GM18499 (cell line): ENCODE data around the gene PTPRO.

Experiments used
- ATAC-seq: cut with Tn5 transposase; IDR thresholded peaks from one replicate; pipeline ENCODE4 v1.9.1; 2021; ENCODE audit warnings: moderate number of reproducible peaks; ENCODE audit not compliant: insufficient read depth, unreplicated experiment

Gene PTPRO

GRCh38 chr12:15515010-15515409, 192.7 kb downstream of the PTPRO start:
- no peak for ATAC-seq

GRCh38 chr12:15520083-15520482, 197.8 kb downstream of the PTPRO start:
- ATAC-seq, result no peak

GRCh38 chr12:15520844-15521243, 198.5 kb downstream of the PTPRO start:
- ATAC-seq, result no peak

GRCh38 chr12:15522574-15523187, 200.4 kb downstream of the PTPRO start:
- no peak for ATAC-seq

- no peak for ATAC-seq
Observed at GRCh38 chr12:15525441-15525840, 203.1 kb downstream of the PTPRO start.

GRCh38 chr12:15526033-15526432, 203.7 kb downstream of the PTPRO start:
- peak; percentile 99 for ATAC-seq

GRCh38 chr12:15527201-15528080, 205.1 kb downstream of the PTPRO start:
- no peak for ATAC-seq

DNA sequence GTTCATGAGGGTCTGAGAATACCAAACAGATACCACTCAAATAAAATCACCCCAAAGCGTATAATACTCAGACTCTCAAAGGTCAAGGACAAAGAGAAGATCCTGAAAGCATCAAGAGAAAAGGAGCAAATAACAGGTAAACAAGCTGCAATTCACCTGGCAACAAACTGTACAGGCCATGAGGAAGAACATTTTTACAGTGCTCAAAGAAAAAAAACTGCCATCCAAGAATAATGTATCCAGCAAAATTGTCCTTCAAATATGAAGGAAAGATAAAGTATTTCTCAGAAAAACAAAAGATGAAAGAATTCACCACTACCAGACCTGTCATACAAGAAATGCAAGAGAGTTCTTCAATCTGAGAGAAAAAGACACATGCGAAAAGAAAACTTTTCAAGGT, 206.4 kb downstream of the PTPRO start:
- no peak for ATAC-seq

GRCh38 chr12:15530361-15530760, 208.1 kb downstream of the PTPRO start:
- ATAC-seq, result no peak

- peak; percentile 61 for ATAC-seq
Observed at GRCh38 chr12:15532364-15532977, 210.2 kb downstream of the PTPRO start.

GRCh38 chr12:15534322-15534721, 212.0 kb downstream of the PTPRO start:
- peak; percentile 72 for ATAC-seq

- no peak for ATAC-seq
Observed at GRCh38 chr12:15534874-15535273, 212.6 kb downstream of the PTPRO start.

DNA sequence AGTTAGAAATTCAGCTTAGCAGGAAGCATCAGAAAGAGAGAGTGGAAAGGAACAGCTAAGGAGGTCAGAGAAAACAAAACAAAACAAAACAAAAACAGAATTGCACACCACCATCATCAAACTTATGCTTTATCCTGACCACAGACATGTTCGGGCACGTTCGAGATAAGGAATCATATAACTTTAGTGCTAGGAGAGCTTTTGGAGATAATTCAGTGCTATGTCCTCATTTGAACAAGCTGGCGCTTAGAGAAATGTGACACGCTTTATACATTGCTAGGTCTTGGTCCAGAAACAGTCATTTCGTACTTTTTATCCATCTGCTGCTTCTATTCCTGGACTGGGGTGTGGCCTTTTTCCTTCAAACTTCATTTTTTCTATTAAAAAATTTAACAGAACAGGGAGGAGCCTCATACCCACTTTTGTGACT, 213.1 kb downstream of the PTPRO start:
- no peak for ATAC-seq

DNA sequence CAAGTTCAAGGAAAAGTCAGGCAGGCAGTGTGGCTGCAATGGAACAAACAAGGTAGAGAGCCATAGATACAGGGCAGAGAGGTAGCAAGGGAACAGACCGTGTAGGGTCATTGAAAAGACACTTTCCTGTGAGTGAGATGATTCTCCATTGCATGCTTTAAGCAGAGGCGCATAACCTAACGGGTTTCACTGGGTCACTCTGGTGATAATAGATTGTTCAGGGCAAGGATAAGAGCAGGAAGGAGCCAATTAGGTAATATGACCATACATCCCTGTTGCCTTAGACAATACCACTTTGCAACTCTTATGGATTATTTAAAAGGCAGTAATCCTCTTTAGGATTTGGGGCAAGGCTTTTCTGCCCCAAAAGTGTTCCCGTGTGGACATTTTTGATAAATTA, 214.1 kb downstream of the PTPRO start:
- ATAC-seq, result no peak

DNA sequence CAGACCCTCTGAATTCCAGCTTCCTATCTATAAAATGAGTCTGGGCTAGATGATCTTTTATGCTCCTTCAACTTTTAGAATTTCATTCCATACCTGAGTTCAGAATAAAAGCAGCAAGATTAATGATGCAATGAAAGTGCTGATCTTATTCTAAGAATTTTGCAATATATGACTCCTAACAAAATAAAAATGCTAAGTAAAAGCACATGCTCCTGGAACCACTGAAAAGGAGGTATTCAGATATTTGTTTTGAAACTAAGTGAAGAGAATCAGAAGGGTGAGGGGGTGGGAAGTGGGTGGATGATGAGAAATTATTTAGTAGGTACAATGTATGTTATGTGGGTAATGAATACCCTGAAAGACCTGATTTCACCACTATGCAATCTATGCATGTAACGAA, 216.6 kb downstream of the PTPRO start:
- no peak for ATAC-seq

GRCh38 chr12:15540005-15540404, 217.7 kb downstream of the PTPRO start:
- ATAC-seq, result no peak

GRCh38 chr12:15540469-15540872, 218.2 kb downstream of the PTPRO start:
- no peak for ATAC-seq

DNA sequence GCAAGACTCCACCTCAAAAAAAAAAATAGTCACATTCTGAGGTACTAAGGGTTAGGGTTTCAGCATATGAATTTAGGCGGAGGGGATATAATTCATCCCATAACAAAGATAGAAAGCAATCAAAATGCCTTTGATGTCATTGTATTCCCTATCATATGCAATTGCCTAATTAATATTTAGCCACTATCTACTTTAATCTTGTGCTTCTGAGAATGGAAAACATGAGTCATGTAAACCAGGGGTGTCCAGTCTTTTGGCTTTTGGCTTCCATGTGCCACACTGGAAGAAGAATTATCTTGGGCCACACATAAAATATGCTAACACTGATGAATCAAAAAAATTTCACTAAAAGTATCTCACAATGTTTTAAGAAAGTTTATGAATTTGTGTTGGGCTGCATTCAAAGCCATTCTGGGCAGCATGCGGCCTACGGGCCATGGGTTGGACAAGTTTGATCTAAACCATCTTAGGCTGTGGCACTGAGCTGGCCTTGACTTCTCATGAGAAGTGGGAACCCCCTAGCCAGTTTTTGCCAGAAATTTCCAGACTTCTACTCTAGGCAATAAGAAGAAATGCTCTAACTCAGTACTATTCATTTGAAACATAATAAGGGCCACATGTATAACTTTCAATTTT, 219.8 kb downstream of the PTPRO start:
- no peak for ATAC-seq

GRCh38 chr12:15543347-15543746, 221.0 kb downstream of the PTPRO start:
- no peak for ATAC-seq

DNA sequence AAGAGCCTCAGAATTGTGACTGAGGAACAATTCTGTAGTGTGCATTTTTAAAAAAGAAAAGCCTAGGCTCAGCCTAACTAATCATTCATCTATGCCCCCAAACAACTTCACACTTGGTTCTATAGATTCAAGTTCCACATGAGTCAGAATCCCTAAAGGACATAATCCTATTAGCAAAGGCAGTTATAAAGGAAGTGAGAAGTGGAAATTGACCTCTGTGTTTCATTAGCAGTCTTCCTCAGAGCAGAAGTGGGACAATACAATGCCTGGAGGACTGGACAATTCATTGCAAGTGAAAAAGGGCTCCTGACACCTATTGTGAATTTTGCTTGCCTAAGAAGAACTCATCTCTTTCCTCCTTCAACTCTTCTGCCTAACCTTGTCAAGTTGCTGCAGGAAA, 222.3 kb downstream of the PTPRO start:
- ATAC-seq, result no peak

- no peak for ATAC-seq
Observed at GRCh38 chr12:15545334-15545733, 223.0 kb downstream of the PTPRO start.
